Measurements from ENCODE around the gene CCBE1.
A peak's percentile ranks its signal among the peaks of the same experiment; 100 is the strongest.
"Not testable (repeated sequence)": the region's sequence is repeated elsewhere in the genome, so short reads cannot be mapped to it uniquely, and the experiment has no call there.

The CCBE1 gene

GRCh38 chr18:59697236-59697932, at the start of gene CCBE1:
Gene CCBE1 (minus strand): TSS chr18:59697423.
- DNase-seq (ENCODE audit: extremely low spot score) = peak; percentile 77
- peak; percentile 62 for TF ChIP-seq CTCF (IDR thresholded peaks at IDR 0.05; ENCODE audit: control extremely low read depth, extremely low read depth, low read depth, missing control alignments)
- ChIA-PET CTCF (interaction anchor here (0.6 to 2.4 kb wide), 23 partner anchors 9 to 481 kb away, joined by 3 to 30 read pairs (median 3); no protein-coding TSS in a partner anchor), POLR2A (interaction anchor here (0.8 kb wide), 1 partner anchor 126 kb away, joined by 3 read pairs; no protein-coding TSS in a partner anchor)

GRCh38 chr18:59744271-59744721, 47.1 kb upstream of the CCBE1 start:
- ChIA-PET CTCF (interaction anchor here (1.2 kb wide), 1 partner anchor 11 kb away, joined by 3 read pairs; no protein-coding TSS in a partner anchor), POLR2A (no interaction called here)
- TF ChIP-seq CTCF (IDR thresholded peaks at IDR 0.05; ENCODE audit: control extremely low read depth, extremely low read depth, low read depth, missing control alignments) = no peak

GRCh38 chr18:59743566-59743965, 46.3 kb upstream of the CCBE1 start:
- ChIA-PET POLR2A (no interaction called here), CTCF (interaction anchor here (1.2 kb wide), 1 partner anchor 10 kb away, joined by 3 read pairs; no protein-coding TSS in a partner anchor)
- no peak for TF ChIP-seq CTCF (IDR thresholded peaks at IDR 0.05; ENCODE audit: control extremely low read depth, extremely low read depth, low read depth, missing control alignments)
- no peak for DNase-seq (ENCODE audit: extremely low spot score)

More at GRCh38 chr18:59744271-59744721, 47.1 kb upstream of the CCBE1 start:
- DNase-seq (ENCODE audit: extremely low spot score) = no peak

GRCh38 chr18:59742325-59743111, 45.3 kb upstream of the CCBE1 start:
- POLR2A ChIA-PET = no interaction called here
- CTCF ChIA-PET = no interaction called here
- no peak for DNase-seq (ENCODE audit: extremely low spot score)
- no peak for TF ChIP-seq CTCF (IDR thresholded peaks at IDR 0.05; ENCODE audit: control extremely low read depth, extremely low read depth, low read depth, missing control alignments)

GRCh38 chr18:59740141-59740540, 42.9 kb upstream of the CCBE1 start:
- TF ChIP-seq CTCF (IDR thresholded peaks at IDR 0.05; ENCODE audit: control extremely low read depth, extremely low read depth, low read depth, missing control alignments) = no peak
- POLR2A ChIA-PET = no interaction called here
- CTCF ChIA-PET = interaction anchor here (1.3 kb wide), 1 partner anchor 10 kb away, joined by 3 read pairs; no protein-coding TSS in a partner anchor
- DNase-seq (ENCODE audit: extremely low spot score) = no peak

GRCh38 chr18:59737776-59738300, 40.6 kb upstream of the CCBE1 start:
- TF ChIP-seq CTCF (IDR thresholded peaks at IDR 0.05; ENCODE audit: control extremely low read depth, extremely low read depth, low read depth, missing control alignments) = no peak
- ChIA-PET CTCF (no interaction called here), POLR2A (no interaction called here)
- DNase-seq (ENCODE audit: extremely low spot score) = no peak

- POLR2A ChIA-PET, CTCF ChIA-PET: not testable (repeated sequence)
Measured at GRCh38 chr18:59737335-59737734, 40.1 kb upstream of the CCBE1 start.

More at GRCh38 chr18:59737335-59737734, 40.1 kb upstream of the CCBE1 start:
- DNase-seq (ENCODE audit: extremely low spot score) = not testable (repeated sequence)

Measured in GM10248 (cell line).